Neural cell (in vitro differentiated cells): Measurements from ENCODE around the gene ITPK1. TPM values are rescaled to one million over a fixed set of nuclear protein-coding genes. Genes with fewer than 3 reads are reported as not detected.
"Not testable (repeated sequence)": the region's sequence is repeated elsewhere in the genome, so short reads cannot be mapped to it uniquely, and the experiment has no call there.

Experiments
- H2AFZ ChIP-seq: fragments of 200-600, 300-800 bp; sonication (generic), shearing (Covaris generic); 2 replicates; pipeline ENCODE4 v1.6.0; 2014; ENCODE audit warnings: low read depth, mild to moderate bottlenecking, antibody characterized with exemption, low read length, moderate library complexity
- H3F3A ChIP-seq: fragments of 200-600 bp; shearing (Covaris generic); 2 replicates; pipeline ENCODE4 v1.6.1; 2016; ENCODE audit warnings: mild to moderate bottlenecking, moderate library complexity, mixed read lengths, antibody characterized with exemption, low read length; ENCODE audit not compliant: insufficient read depth, poor library complexity, severe bottlenecking
- H3K27ac ChIP-seq: fragments of 200-600, 300-800 bp; sonication (generic), shearing (Covaris generic); 2 replicates; pipeline ENCODE4 v1.5.1; 2014; ENCODE audit warnings: mild to moderate bottlenecking, low read length, moderate library complexity
- H3K27me3 ChIP-seq: fragments of 300-800, 200-600 bp; sonication (generic), shearing (Covaris generic); 2 replicates; pipeline ENCODE4 v1.6.0; 2014; ENCODE audit warnings: mild to moderate bottlenecking, low read depth, low read length, moderate library complexity; ENCODE audit not compliant: insufficient read depth
- H3K36me3 ChIP-seq: fragments of 300-800, 200-600 bp; sonication (generic), shearing (Covaris generic); 2 replicates; pipeline ENCODE4 v1.5.1; 2014; ENCODE audit warnings: mild to moderate bottlenecking, antibody characterized with exemption, low read length, moderate library complexity; ENCODE audit not compliant: insufficient read depth
- H3K4me2 ChIP-seq: fragments of 300-800, 200-600 bp; sonication (generic), shearing (Covaris generic); 2 replicates; pipeline ENCODE4 v1.6.0; 2014; ENCODE audit warnings: mild to moderate bottlenecking, low read length
- H3K4me3 ChIP-seq: fragments of 300-800, 200-600 bp; sonication (generic), shearing (Covaris generic); 2 replicates; pipeline ENCODE4 v1.5.1; 2014; ENCODE audit warnings: mild to moderate bottlenecking, low read length, moderate library complexity
- H3K79me2 ChIP-seq: fragments of 200-600 bp; shearing (Covaris generic); replicated peaks from 2 replicates; pipeline ENCODE4 v1.6.0; 2014; ENCODE audit warnings: mild to moderate bottlenecking, low read length, moderate library complexity; ENCODE audit not compliant: insufficient read depth
- H3K9ac ChIP-seq: fragments of 300-800, 200-600 bp; sonication (generic), shearing (Covaris generic); 2 replicates; pipeline ENCODE4 v1.6.1; 2016; ENCODE audit warnings: mild to moderate bottlenecking, low read length, mixed read lengths
- H3K9me2 ChIP-seq: fragments of 200-600 bp; shearing (Covaris generic); 2 replicates; pipeline ENCODE4 v1.6.1; 2016; ENCODE audit warnings: mild to moderate bottlenecking, low read length, mixed read lengths; ENCODE audit not compliant: insufficient read depth
- H3K9me3 ChIP-seq: fragments of 200-600, 300-800 bp; sonication (generic), shearing (Covaris generic); 2 replicates; pipeline ENCODE4 v1.6.1; 2016; ENCODE audit warnings: mild to moderate bottlenecking, mixed run types, low read length, moderate library complexity, mixed read lengths
- H4K20me1 ChIP-seq: fragments of 200-600 bp; shearing (Covaris generic); 2 replicates; pipeline ENCODE4 v1.6.1; 2016; ENCODE audit warnings: mild to moderate bottlenecking, mixed run types; ENCODE audit not compliant: insufficient read depth
- CTCF ChIP-seq: fragments of 450-650 bp; IDR thresholded peaks from 2 replicates; pipeline ENCODE4 v1.5.1; 2014; ENCODE audit warnings: antibody characterized with exemption, mild to moderate bottlenecking, moderate library complexity; ENCODE audit not compliant: poor library complexity, severe bottlenecking
- EP300 ChIP-seq: fragments of 450-650 bp; conservative IDR thresholded peaks from 2 replicates; pipeline ENCODE4 v1.6.1; 2014; ENCODE audit warnings: antibody characterized with exemption, mild to moderate bottlenecking, moderate library complexity; ENCODE audit not compliant: poor library complexity, severe bottlenecking
- EZH2 ChIP-seq: fragments of 200-600, 300-800 bp; shearing (Covaris generic), sonication (generic); IDR thresholded peaks from 2 replicates; pipeline ENCODE4 v1.6.1; 2014; ENCODE audit warnings: antibody characterized with exemption, low read length, borderline replicate concordance, mild to moderate bottlenecking; ENCODE audit not compliant: insufficient read depth, poor library complexity, severe bottlenecking
- MXI1 ChIP-seq: fragments of 450-650 bp; conservative IDR thresholded peaks from 2 replicates; pipeline ENCODE4 v1.6.1; 2014; ENCODE audit warnings: antibody characterized with exemption, mild to moderate bottlenecking; ENCODE audit not compliant: poor library complexity, severe bottlenecking
- POLR2AphosphoS5 ChIP-seq: IDR thresholded peaks from 2 replicates; pipeline ENCODE4 v1.6.1; 2012
- RAD21 ChIP-seq: fragments of 450-650 bp; conservative IDR thresholded peaks from 2 replicates; pipeline ENCODE4 v1.6.1; 2014; ENCODE audit warnings: antibody characterized with exemption, mild to moderate bottlenecking, moderate library complexity
- REST ChIP-seq: IDR thresholded peaks from 2 replicates; pipeline ENCODE4 v1.6.1; 2012; ENCODE audit warnings: borderline replicate concordance
- SMC3 ChIP-seq: fragments of 450-650 bp; conservative IDR thresholded peaks from 2 replicates; pipeline ENCODE4 v1.6.1; 2014; ENCODE audit warnings: antibody characterized with exemption, mild to moderate bottlenecking, moderate library complexity; ENCODE audit not compliant: poor library complexity
- TAF1 ChIP-seq: IDR thresholded peaks from 2 replicates; pipeline ENCODE4 v1.6.1; 2012; ENCODE audit warnings: low read depth
- polyA plus RNA-seq: library from polyadenylated mRNA; depleted of rRNA; stranded (reverse); fragments of >200 nt; gene quantifications from 2 replicates; pipeline ENCODE4 v1.2.3, GENCODE V29; 2014

Gene ITPK1
- polyA plus RNA-seq, 1 donor from 2014 or later: 65.0 TPM

GRCh38 chr14:93137864-93138263, 22.1 kb upstream of the ITPK1 start:
- Histone ChIP-seq H3K9ac (no peak overlapping the region), H3K27ac (no peak overlapping the region), H3K36me3 (no peaks in the 10 kb centered on the region), H3K4me3 (no peak overlapping the region), H3K9me2 (no peaks in the 10 kb centered on the region), H3F3A (no peaks in the 10 kb centered on the region), H4K20me1 (no peaks in the 10 kb centered on the region), H3K9me3 (no peaks in the 10 kb centered on the region), H3K79me2 (no peaks in the 10 kb centered on the region), H3K4me2 (no peak overlapping the region), H3K27me3 (no peaks in the 10 kb centered on the region), H2AFZ (no peak overlapping the region)
- TF ChIP-seq MXI1 (no peak), TAF1 (no peak), RAD21 (no peak), EP300 (no peak), EZH2 (no peak), REST (no peak), SMC3 (no peak), POLR2AphosphoS5 (no peak), CTCF (no peak)

DNA sequence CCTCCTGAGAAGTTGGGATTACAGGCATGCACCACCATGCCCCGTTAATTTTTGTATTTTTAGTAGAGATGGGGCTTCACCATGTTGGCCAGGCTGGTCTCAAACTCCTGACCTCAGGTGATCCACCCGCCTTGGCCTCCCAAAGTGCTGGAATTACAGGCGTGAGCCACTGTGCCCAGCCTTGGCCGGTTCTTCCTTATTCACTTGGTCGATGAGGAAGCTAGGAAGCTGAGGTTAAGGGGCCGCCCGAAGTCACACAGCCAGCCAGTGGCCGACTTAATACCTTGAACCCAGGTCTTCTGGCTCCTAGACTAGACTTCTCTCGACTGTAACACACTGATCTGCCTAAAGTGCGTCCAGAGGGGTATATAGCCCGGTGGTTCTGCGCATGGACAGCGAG, 20.8 kb upstream of the ITPK1 start:
- not testable (repeated sequence) for H3K27me3 ChIP-seq, H4K20me1 ChIP-seq, H2AFZ ChIP-seq, H3K9me2 ChIP-seq, H3K27ac ChIP-seq, H3K4me3 ChIP-seq, H3K36me3 ChIP-seq, H3K4me2 ChIP-seq, H3F3A ChIP-seq, H3K9me3 ChIP-seq, H3K79me2 ChIP-seq, H3K9ac ChIP-seq

- H3K4me3 ChIP-seq: no peak overlapping the region
- no peaks in the 10 kb centered on the region for H3K9me3 ChIP-seq
- no peak overlapping the region for H3K9ac ChIP-seq
- H3K79me2 ChIP-seq: no peaks in the 10 kb centered on the region
- no peak overlapping the region for H3K27ac ChIP-seq
- TF ChIP-seq EP300 (no peak), EZH2 (no peak), SMC3 (no peak), RAD21 (no peak), REST (no peak), MXI1 (no peak), CTCF (no peak)
- H3K4me2 ChIP-seq: no peak overlapping the region
- H4K20me1 ChIP-seq: no peaks in the 10 kb centered on the region
- H3K27me3 ChIP-seq: no peaks in the 10 kb centered on the region
- H2AFZ ChIP-seq: no peak overlapping the region
- H3F3A ChIP-seq: no peaks in the 10 kb centered on the region
- no peaks in the 10 kb centered on the region for H3K9me2 ChIP-seq
- no peaks in the 10 kb centered on the region for H3K36me3 ChIP-seq
Observed at GRCh38 chr14:93136009-93136408, 20.3 kb upstream of the ITPK1 start.
